ENCODE measurements around the gene DMAC2L. TPM values are rescaled to one million over a fixed set of nuclear protein-coding genes. Genes with fewer than 3 reads are reported as not detected.

DMAC2L gene
- total RNA-seq, 2 donors from 2014 or later: 5.6 to 12.3 TPM

DNA sequence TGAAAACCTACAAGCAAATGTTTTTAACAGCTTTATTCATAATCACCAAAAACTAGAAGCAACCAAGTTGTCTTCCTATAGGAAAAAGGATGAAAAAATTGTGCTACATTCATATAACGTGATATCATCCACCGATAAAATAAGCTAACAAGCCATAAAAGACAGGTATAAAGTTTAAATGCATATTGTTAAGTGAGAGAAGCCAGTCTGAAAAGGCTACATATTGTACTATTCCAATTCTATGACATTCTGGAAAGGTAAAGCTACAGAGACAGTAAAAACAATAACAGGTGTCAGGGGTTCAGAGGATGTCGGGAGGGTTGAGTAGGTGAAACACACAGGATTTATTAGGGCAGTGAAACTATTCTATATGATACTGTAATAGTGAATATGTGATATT lies 61.8 kb downstream of the DMAC2L start:
- ATAC-seq (ENCODE audit: insufficient number of reproducible peaks, low FRiP score, low read depth): no peak
- no peaks in the 10 kb centered on the region for H3K4me1 ChIP-seq (ENCODE audit: control insufficient read depth in 1 of 2, low read depth in 2 of 2)
- H3K4me3 ChIP-seq: no peak overlapping the region
- no peak for DNase-seq (ENCODE audit: low spot score)
- no peaks in the 10 kb centered on the region for H3K36me3 ChIP-seq
- no peaks in the 10 kb centered on the region for H3K9me3 ChIP-seq
- no peak overlapping the region for H3K27ac ChIP-seq
- TF ChIP-seq, protein P1, sequence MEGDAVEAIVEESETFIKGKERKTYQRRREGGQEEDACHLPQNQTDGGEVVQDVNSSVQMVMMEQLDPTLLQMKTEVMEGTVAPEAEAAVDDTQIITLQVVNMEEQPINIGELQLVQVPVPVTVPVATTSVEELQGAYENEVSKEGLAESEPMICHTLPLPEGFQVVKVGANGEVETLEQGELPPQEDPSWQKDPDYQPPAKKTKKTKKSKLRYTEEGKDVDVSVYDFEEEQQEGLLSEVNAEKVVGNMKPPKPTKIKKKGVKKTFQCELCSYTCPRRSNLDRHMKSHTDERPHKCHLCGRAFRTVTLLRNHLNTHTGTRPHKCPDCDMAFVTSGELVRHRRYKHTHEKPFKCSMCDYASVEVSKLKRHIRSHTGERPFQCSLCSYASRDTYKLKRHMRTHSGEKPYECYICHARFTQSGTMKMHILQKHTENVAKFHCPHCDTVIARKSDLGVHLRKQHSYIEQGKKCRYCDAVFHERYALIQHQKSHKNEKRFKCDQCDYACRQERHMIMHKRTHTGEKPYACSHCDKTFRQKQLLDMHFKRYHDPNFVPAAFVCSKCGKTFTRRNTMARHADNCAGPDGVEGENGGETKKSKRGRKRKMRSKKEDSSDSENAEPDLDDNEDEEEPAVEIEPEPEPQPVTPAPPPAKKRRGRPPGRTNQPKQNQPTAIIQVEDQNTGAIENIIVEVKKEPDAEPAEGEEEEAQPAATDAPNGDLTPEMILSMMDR (IDR thresholded peaks at IDR 0.05): no peak
- no peaks in the 10 kb centered on the region for H3K27me3 ChIP-seq (replicated peaks; ENCODE audit: insufficient read depth)

DNA sequence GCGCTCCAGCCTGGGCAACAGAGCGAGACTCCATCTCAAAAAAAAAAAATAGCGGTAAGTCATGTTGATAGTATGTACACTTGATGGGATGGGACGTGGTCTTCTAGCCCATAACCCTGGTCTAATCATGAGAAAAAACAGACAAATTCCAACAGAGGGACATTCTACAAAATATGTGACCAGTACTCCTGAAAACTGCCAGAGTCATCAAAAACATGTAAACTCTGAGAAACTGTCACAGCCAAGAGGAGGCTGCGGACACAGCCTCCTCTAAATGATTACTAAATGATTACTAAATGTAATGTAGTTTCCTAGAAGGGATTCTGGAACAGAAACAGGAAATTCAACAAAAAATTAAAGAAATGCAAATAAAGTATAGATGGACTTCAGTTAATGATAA lies 63.6 kb downstream of the DMAC2L start:
- ATAC-seq (ENCODE audit: insufficient number of reproducible peaks, low FRiP score, low read depth): no peak
- Histone ChIP-seq H3K9me3 (no peaks in the 10 kb centered on the region), H3K36me3 (no peaks in the 10 kb centered on the region), H3K27me3 (replicated peaks; ENCODE audit: insufficient read depth) (no peaks in the 10 kb centered on the region), H3K4me3 (no peak overlapping the region), H3K4me1 (ENCODE audit: control insufficient read depth in 1 of 2, low read depth in 2 of 2) (no peaks in the 10 kb centered on the region), H3K27ac (no peak overlapping the region)
- no peak for DNase-seq (ENCODE audit: low spot score)
- TF ChIP-seq, protein P1 (IDR thresholded peaks at IDR 0.05): no peak

Other genes with a start within 250 kb of the DMAC2L start
- 10 to 100 TPM in 1 of 2 donors, 1 to 10 TPM in 1; 8.1 to 12.2 TPM for gene VCPKMT, start 195.8 kb upstream of the DMAC2L start, total RNA-seq
- 10 to 100 TPM; 38.7 to 40.2 TPM for gene SOS2, start 80.7 kb upstream of the DMAC2L start, total RNA-seq
- 1 to 10 TPM; 1.5 to 3.7 TPM for gene L2HGDH, start 95 bp upstream of the DMAC2L start, total RNA-seq
- gene CDKL1, start 84.6 kb downstream of the DMAC2L start, total RNA-seq: 1 to 10 TPM; 2.8 to 8.1 TPM
- gene MAP4K5, start 220.2 kb downstream of the DMAC2L start, total RNA-seq: 100 to 1,000 TPM; 231 to 238 TPM
- gene ATL1, start 247.8 kb downstream of the DMAC2L start, total RNA-seq: 10 to 100 TPM in 1 of 2 donors, 1 to 10 TPM in 1; 9.5 to 14.3 TPM

All from thoracic aorta (tissue), 2 donors.